Nephron (organoid): ENCODE data around the gene TMEM270.

ENCODE experiments used
- H3K27ac Mint-ChIP-seq, 3 experiments: 2 replicates each; pipeline ENCODE4 v1.8.0; 2020; ENCODE audit warnings: mixed read lengths in 3 of 3, mild to moderate bottlenecking in 2 of 3, moderate library complexity in 1 of 3
- H3K27me3 Mint-ChIP-seq: 2 replicates; pipeline ENCODE4 v1.8.0; 2021; ENCODE audit warnings: low read depth, mild to moderate bottlenecking, moderate library complexity, mixed read lengths
- H3K36me3 Mint-ChIP-seq: 2 replicates; pipeline ENCODE4 v1.8.0; 2020; ENCODE audit warnings: low read depth, mixed read lengths
- H3K4me1 Mint-ChIP-seq: 2 replicates; pipeline ENCODE4 v1.8.0; 2020; ENCODE audit warnings: mixed read lengths
- H3K4me3 Mint-ChIP-seq, 3 experiments: 2 replicates each; pipeline ENCODE4 v1.8.0; 2020; ENCODE audit warnings: mild to moderate bottlenecking in 3 of 3, mixed read lengths in 3 of 3, moderate library complexity in 2 of 3
- H3K9me3 Mint-ChIP-seq: 2 replicates; pipeline ENCODE4 v1.8.0; 2020; ENCODE audit warnings: mixed read lengths
- TF ChIP-seq, protein P1 (sequence below), 3 experiments: fragments of 200-600 bp; sonication (generic); IDR thresholded peaks; one replicate each; pipeline ENCODE4 v1.5.0; 2021; ENCODE audit warnings: antibody characterized with exemption in 3 of 3; ENCODE audit not compliant: unreplicated experiment in 3 of 3

The TMEM270 gene

DNA sequence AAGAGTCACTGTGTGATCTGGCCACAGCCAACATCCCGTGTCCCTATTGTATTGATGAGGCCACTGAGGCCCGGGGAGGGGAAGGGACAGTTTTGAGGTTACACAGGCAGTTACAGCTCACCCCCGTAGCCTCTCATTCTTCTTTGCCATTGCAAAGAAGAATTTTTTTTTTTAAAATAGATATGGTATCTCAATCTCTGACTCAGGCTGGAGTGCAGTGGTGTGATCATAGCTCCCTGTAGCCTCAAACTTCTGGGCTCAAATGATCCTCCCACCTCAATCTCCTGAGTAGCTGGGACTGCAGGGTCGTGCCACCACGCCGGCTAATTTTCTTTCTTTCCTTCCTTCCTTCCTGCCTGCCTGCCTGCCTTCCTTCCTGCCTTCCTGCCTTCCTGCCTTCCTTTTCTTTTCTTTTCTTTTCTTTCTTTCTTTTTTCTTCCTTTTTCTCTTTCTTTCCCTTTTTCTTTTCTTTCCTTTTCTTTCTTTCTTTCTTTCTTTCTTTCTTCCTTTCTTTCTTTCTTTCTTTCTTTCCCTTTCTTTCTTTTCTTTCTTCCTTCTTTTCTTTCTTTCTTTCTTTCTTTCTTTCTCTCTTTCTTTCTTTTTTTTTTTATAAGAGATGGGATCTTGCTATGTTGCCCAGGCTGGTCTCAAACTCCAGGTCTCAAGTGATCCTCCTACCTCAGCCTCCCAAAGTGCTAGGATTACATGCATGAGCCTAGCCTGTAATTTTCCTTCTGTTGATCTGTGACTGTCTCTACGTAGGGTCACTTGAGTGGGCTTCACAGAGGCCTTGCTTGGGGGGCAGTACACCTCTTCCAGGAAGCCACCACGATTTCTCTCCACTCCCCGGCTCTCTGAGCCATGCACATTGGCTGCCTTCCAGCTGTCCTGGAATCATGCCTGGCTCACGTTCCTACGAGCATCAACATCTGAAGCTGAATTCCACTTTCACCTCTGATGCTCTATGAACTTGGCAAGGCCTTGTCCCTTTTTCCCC lies 31.3 kb downstream of the TMEM270 start:
- Mint-ChIP-seq H3K4me3 (peak overlapping the region in 2 of 3 experiments; percentile 7 to 31), H3K4me1 (peaks cover 73% of the 10 kb centered on the region), H3K27ac (peak overlapping the region; percentile 54 to 95 (median 77)), H3K36me3 (peaks cover 10% of the 10 kb centered on the region), H3K9me3 (peaks cover 16% of the 10 kb centered on the region), H3K27me3 (peaks cover 15% of the 10 kb centered on the region)
- TF ChIP-seq, protein P1, sequence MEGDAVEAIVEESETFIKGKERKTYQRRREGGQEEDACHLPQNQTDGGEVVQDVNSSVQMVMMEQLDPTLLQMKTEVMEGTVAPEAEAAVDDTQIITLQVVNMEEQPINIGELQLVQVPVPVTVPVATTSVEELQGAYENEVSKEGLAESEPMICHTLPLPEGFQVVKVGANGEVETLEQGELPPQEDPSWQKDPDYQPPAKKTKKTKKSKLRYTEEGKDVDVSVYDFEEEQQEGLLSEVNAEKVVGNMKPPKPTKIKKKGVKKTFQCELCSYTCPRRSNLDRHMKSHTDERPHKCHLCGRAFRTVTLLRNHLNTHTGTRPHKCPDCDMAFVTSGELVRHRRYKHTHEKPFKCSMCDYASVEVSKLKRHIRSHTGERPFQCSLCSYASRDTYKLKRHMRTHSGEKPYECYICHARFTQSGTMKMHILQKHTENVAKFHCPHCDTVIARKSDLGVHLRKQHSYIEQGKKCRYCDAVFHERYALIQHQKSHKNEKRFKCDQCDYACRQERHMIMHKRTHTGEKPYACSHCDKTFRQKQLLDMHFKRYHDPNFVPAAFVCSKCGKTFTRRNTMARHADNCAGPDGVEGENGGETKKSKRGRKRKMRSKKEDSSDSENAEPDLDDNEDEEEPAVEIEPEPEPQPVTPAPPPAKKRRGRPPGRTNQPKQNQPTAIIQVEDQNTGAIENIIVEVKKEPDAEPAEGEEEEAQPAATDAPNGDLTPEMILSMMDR (IDR thresholded peaks at IDR 0.05; ENCODE audit: unreplicated experiment in 3 of 3), result no peak

DNA sequence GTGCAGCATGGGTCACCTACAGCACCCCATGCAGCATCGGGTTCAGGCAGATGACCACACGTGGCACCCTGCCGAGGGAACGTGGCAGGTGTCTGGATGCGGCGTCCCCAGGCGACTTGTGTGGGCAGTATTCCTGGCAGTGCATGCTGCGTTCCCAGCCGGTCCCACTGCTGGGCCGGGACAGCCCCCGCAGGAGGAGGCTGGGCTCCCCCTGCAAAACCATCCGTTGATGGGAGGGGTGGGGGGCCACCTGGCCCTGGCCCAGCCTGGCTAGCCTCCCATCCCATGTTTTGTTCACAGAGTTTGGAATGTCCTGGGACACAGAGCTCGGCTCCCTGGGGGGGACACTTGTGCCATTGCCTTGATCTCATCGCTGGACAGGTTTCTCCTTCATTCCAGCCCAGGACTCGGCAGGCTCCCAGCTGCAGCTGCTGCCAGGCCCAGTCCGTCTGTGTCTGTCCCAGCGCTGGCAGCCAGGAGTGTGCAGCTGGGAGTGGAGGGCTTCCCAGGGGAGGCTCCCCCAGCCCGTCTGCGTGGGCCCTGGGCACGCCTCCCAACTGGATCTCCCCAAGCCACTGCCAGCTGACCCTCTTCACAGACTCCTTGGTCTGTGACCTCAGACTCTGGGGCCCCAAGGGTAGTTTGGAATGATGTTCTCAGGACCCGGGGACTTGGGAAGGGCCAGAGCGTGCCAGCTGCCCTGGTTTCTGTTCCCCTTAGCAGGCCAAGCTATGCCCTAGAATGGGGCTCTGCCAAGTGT lies 32.6 kb downstream of the TMEM270 start:
- H3K27me3 Mint-ChIP-seq, result peaks cover 9% of the 10 kb centered on the region
- TF ChIP-seq, protein P1 (IDR thresholded peaks at IDR 0.05; ENCODE audit: unreplicated experiment in 3 of 3), result no peak
- H3K27ac Mint-ChIP-seq, result peak overlapping the region in 2 of 3 experiments; percentile 87 to 95
- H3K4me3 Mint-ChIP-seq, result peak overlapping the region in 1 of 3 experiments; percentile 43
- peaks cover 21% of the 10 kb centered on the region for H3K9me3 Mint-ChIP-seq
- peaks cover 14% of the 10 kb centered on the region for H3K36me3 Mint-ChIP-seq
- peaks cover 68% of the 10 kb centered on the region for H3K4me1 Mint-ChIP-seq

DNA sequence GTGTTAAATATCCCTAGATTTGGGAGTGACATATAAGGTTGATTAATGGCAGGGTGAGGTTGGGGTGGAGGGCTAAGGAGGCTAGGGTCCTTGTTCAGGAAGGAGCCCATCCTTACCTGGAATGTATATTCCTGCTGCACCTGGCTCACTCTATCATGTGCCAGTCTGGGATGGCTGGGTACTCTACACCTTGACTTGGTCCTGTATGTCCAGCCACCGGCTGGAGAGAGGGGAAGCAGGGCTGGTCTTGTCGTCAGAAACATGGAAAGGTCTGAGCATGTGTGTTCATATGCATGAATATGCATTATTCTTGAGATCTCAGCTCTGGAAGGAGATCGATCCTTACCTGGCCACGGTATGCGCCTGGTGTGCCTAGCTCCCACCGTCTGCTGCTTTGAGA lies 33.2 kb downstream of the TMEM270 start:
- Mint-ChIP-seq H3K36me3 (peaks cover 14% of the 10 kb centered on the region), H3K27ac (peak overlapping the region; percentile 78 to 87 (median 87))

DNA sequence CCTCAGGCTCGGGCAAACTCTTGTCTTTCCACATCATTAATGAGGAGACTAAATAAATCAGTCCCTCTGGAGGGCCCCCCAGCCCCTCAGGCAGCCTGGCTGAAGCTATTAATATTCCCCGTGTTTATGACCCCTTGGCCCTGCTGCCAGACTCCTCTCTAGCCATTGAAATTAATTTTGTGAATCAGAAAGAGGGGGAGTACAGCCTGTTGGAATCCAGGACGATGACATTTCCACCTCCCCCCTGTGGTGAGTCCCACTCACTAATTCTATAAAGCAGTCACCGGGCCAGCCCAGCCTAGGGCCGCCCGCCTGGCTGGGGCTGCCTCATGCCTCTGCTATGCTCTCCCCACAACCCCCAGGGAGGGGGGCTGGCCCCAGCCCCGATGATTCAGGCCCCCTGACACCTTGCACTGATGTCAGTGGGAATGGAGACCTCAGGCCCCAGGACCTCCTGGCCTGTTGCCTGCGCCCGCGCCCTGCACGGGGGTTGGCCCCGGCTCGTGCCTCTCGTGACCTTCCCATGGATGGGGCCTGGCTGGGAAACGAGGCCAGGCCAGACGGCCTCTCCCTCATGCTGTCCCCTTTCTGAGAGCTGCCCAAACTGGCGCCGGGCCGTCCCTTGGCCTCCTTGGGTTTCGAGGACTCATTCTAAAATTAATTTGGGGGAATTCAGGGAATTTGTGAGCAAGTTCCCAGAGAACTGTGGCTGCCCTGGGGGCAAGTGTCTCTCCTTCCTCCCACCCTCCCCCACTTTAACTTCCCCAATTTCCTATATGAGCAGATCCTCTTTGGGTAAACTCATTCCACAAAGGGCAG lies 34.0 kb downstream of the TMEM270 start:
- Mint-ChIP-seq H3K4me3 (peak overlapping the region in 2 of 3 experiments; percentile 3 to 43), H3K9me3 (peaks cover 21% of the 10 kb centered on the region), H3K27ac (peak overlapping the region; percentile 78 to 87 (median 87)), H3K36me3 (peaks cover 14% of the 10 kb centered on the region), H3K27me3 (peaks cover 9% of the 10 kb centered on the region), H3K4me1 (peaks cover 67% of the 10 kb centered on the region)
- TF ChIP-seq, protein P1 (IDR thresholded peaks at IDR 0.05; ENCODE audit: unreplicated experiment in 3 of 3), result no peak

More for the DNA sequence above, 33.2 kb downstream of the TMEM270 start:
- H3K27me3 Mint-ChIP-seq, result peaks cover 9% of the 10 kb centered on the region
- TF ChIP-seq, protein P1 (IDR thresholded peaks at IDR 0.05; ENCODE audit: unreplicated experiment in 3 of 3), result no peak
- H3K4me3 Mint-ChIP-seq, result peak overlapping the region in 2 of 3 experiments; percentile 13 to 43
- peaks cover 61% of the 10 kb centered on the region for H3K4me1 Mint-ChIP-seq
- H3K9me3 Mint-ChIP-seq, result peaks cover 21% of the 10 kb centered on the region

DNA sequence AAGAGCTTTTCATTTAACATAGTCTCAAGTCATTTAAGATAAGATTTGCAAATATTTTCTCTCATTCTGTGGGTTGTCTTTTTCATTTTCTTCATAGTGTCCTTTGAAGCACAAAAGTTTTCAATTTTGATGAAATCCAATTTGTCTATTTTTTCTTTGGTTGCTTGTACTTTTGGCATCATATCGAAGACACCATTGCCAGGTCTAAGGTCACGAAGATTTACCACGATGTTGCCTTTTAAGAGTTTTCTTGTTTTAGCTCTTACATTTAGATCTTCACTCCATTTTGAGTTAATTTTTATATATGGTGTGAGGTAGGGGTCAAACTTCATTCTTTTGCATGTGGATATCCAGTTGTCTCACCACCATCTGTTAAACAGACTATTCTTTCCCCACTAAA lies 34.7 kb downstream of the TMEM270 start:
- no peak overlapping the region for H3K4me3 Mint-ChIP-seq
- H3K27ac Mint-ChIP-seq, result peak overlapping the region in 2 of 3 experiments; percentile 69 to 87
- peaks cover 9% of the 10 kb centered on the region for H3K27me3 Mint-ChIP-seq
- TF ChIP-seq, protein P1 (IDR thresholded peaks at IDR 0.05; ENCODE audit: unreplicated experiment in 3 of 3), result no peak
- H3K9me3 Mint-ChIP-seq, result peaks cover 21% of the 10 kb centered on the region
- peaks cover 63% of the 10 kb centered on the region for H3K4me1 Mint-ChIP-seq
- peaks cover 14% of the 10 kb centered on the region for H3K36me3 Mint-ChIP-seq
